Activated B cell treated with CpG ODN at 0.5 μM for 24 hours (primary cell): ENCODE measurements around the gene SYCP2. TPM values are rescaled to one million over a fixed set of nuclear protein-coding genes. Genes with fewer than 3 reads are reported as not detected.

Experiments used
- ATAC-seq: fragments of 200-7000 bp; cut with Tn5 transposase; one replicate; pipeline ENCODE4 v1.10.0; 2021; ENCODE audit warnings: low read depth, mild to moderate bottlenecking, moderate library complexity
- CTCF ChIA-PET: fragments of 350-600 bp; sonication (Branson Sonifier 250); formaldehyde crosslinking; loops from one replicate; lab custom pipeline; 2021; ENCODE audit warnings: antibody characterized with exemption; lab: Charles Lee
- POLR2A ChIA-PET: fragments of 350-600 bp; sonication (Branson Sonifier 250); formaldehyde crosslinking; loops from one replicate; lab custom pipeline; 2021; ENCODE audit warnings: antibody characterized with exemption; lab: Charles Lee
- DNase-seq: peaks from one replicate; pipeline ENCODE4 v3.0.0; 2022
- H3K27ac Mint-ChIP-seq: one replicate; pipeline ENCODE4 v1.8.0; 2020; ENCODE audit warnings: mixed read lengths
- H3K27me3 Mint-ChIP-seq: one replicate; pipeline ENCODE4 v1.8.0; 2021; ENCODE audit warnings: mixed read lengths
- H3K36me3 Mint-ChIP-seq: one replicate; pipeline ENCODE4 v1.8.0; 2021; ENCODE audit warnings: low read depth, mixed read lengths
- H3K4me1 Mint-ChIP-seq: one replicate; pipeline ENCODE4 v1.8.0; 2021; ENCODE audit warnings: mixed read lengths
- H3K4me3 Mint-ChIP-seq: one replicate; pipeline ENCODE4 v1.8.0; 2020; ENCODE audit warnings: mild to moderate bottlenecking, mixed read lengths
- H3K9me3 Mint-ChIP-seq: one replicate; pipeline ENCODE4 v1.8.0; 2020; ENCODE audit warnings: mixed read lengths
- intact Hi-C: fragments of 100-400 bp; cut with micrococcal nuclease; formaldehyde crosslinking; loops from one replicate; pipeline ENCODE4 v1.15.1; 2024
- total RNA-seq: library from RNA; stranded (reverse); gene quantifications from 2 replicates; pipeline ENCODE4 v1.2.3, GENCODE V29; 2022
- TF ChIP-seq, protein P1 (sequence below): fragments of 200-600 bp; IDR thresholded peaks from one replicate; pipeline ENCODE4 v1.8.0; 2022; ENCODE audit warnings: antibody characterized with exemption, mild to moderate bottlenecking

Gene SYCP2
- total RNA-seq, 1 donor from 2014 or later: 1.3 TPM

- Mint-ChIP-seq H3K36me3 (no peaks in the 10 kb centered on the region), H3K4me1 (peaks cover 6% of the 10 kb centered on the region), H3K9me3 (peaks cover 2% of the 10 kb centered on the region), H3K27ac (no peak overlapping the region), H3K4me3 (peak overlapping the region; percentile 36), H3K27me3 (peaks cover 2% of the 10 kb centered on the region)
- POLR2A ChIA-PET: no interaction called here
- DNase-seq (no peak), ATAC-seq (peak; percentile 40)
- intact Hi-C loops: no loop called here
- CTCF ChIA-PET: interaction anchor here (0.8 kb wide), 1 partner anchor 22 kb away, joined by 3 read pairs; no protein-coding TSS in a partner anchor
- TF ChIP-seq, protein P1, sequence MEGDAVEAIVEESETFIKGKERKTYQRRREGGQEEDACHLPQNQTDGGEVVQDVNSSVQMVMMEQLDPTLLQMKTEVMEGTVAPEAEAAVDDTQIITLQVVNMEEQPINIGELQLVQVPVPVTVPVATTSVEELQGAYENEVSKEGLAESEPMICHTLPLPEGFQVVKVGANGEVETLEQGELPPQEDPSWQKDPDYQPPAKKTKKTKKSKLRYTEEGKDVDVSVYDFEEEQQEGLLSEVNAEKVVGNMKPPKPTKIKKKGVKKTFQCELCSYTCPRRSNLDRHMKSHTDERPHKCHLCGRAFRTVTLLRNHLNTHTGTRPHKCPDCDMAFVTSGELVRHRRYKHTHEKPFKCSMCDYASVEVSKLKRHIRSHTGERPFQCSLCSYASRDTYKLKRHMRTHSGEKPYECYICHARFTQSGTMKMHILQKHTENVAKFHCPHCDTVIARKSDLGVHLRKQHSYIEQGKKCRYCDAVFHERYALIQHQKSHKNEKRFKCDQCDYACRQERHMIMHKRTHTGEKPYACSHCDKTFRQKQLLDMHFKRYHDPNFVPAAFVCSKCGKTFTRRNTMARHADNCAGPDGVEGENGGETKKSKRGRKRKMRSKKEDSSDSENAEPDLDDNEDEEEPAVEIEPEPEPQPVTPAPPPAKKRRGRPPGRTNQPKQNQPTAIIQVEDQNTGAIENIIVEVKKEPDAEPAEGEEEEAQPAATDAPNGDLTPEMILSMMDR: no peak
Measured at GRCh38 chr20:59912609-59913008, 20.8 kb downstream of the SYCP2 start.

- peaks cover 6% of the 10 kb centered on the region for H3K4me1 Mint-ChIP-seq
- H3K27me3 Mint-ChIP-seq: peaks cover 4% of the 10 kb centered on the region
- ChIA-PET CTCF (no interaction called here), POLR2A (interaction anchor here (1.8 kb wide), 1 partner anchor 29 kb away, joined by 4 read pairs; the partner anchor contains the start of genes FAM217B and PPP1R3D)
- DNase-seq (no peak), ATAC-seq (no peak)
- no peak overlapping the region for H3K27ac Mint-ChIP-seq
- H3K36me3 Mint-ChIP-seq: no peaks in the 10 kb centered on the region
- intact Hi-C loops: no loop called here
- H3K9me3 Mint-ChIP-seq: peaks cover 2% of the 10 kb centered on the region
- TF ChIP-seq, protein P1: no peak
- no peak overlapping the region for H3K4me3 Mint-ChIP-seq
Measured at GRCh38 chr20:59911041-59911440, 22.4 kb downstream of the SYCP2 start.

DNA sequence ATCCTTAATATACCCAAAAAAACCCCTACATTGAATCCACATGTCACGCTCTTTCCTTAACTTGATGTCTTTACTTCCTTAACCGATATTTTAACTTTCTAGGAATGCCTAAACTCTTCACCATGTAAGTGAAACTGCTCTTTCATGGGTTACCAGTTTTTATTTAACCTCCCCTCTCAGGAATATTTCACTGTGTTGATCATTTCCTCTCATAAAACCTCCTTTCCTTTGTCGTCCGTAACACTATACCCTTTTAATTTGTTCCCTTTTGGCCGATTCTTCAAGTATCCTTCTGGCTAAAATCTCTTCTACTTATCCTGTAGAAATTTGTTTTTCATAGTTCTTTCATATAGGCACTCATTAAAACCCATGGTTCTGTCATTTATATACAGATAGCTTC is 24.6 kb downstream of the SYCP2 start:
- no peaks in the 10 kb centered on the region for H3K36me3 Mint-ChIP-seq
- ChIA-PET POLR2A (no interaction called here), CTCF (no interaction called here)
- ATAC-seq (no peak), DNase-seq (no peak)
- H3K4me1 Mint-ChIP-seq: peaks cover 6% of the 10 kb centered on the region
- intact Hi-C loops: no loop called here
- peaks cover 4% of the 10 kb centered on the region for H3K27me3 Mint-ChIP-seq
- H3K27ac Mint-ChIP-seq: no peak overlapping the region
- peaks cover 2% of the 10 kb centered on the region for H3K9me3 Mint-ChIP-seq
- H3K4me3 Mint-ChIP-seq: no peak overlapping the region
- TF ChIP-seq, protein P1: no peak

DNA sequence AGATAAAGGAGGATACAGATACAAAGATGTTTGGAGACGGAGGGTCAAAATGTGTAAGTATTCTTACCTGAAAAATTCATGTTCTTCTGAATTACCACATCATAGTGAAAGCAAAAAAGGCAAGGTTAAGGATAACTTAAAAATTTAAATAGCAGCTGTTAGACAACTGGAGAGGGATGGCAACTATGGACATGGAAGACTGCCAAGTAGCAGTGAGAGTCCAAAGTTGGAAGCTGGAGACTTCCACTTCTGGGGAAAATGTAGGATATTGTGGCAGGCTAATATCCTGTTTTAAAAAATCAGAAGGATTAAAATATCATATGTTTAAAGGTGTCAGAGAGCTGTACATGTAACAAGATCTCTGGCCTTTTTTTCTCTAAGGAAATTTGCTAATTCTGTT is 29.8 kb downstream of the SYCP2 start:
- ChIA-PET POLR2A (no interaction called here), CTCF (no interaction called here)
- Mint-ChIP-seq H3K36me3 (no peaks in the 10 kb centered on the region), H3K4me1 (no peaks in the 10 kb centered on the region), H3K27ac (no peak overlapping the region), H3K9me3 (no peaks in the 10 kb centered on the region), H3K4me3 (no peak overlapping the region), H3K27me3 (peaks cover 2% of the 10 kb centered on the region)
- DNase-seq (no peak), ATAC-seq (no peak)
- intact Hi-C loops: no loop called here
- TF ChIP-seq, protein P1: no peak

DNA sequence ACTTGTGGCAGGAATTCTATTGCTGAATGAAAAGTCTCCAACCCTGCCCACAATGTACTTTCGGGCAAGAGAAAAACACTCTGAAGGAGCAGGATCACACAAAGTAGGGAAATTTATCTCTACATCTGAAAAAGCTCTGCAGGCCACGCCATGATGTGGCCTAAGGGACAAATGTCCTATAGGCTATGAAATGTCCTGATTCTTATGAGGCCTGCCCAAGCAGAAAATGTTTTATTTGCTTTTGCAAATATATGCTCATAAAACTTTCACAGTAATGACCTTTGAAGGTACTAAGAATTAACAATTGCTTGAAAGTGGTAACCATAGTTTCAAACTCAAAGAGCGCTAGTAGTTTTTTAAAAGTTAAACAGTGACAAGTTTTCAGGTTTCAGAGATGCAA is 31.0 kb downstream of the SYCP2 start:
- TF ChIP-seq, protein P1: no peak
- Mint-ChIP-seq H3K4me3 (no peak overlapping the region), H3K27me3 (peaks cover 2% of the 10 kb centered on the region), H3K4me1 (no peaks in the 10 kb centered on the region), H3K27ac (no peak overlapping the region), H3K9me3 (no peaks in the 10 kb centered on the region), H3K36me3 (no peaks in the 10 kb centered on the region)
- ChIA-PET POLR2A (no interaction called here), CTCF (no interaction called here)
- no peak for DNase-seq
- no peak for ATAC-seq
- intact Hi-C loops: no loop called here
